Transverse colon (tissue), 3 donors: ENCODE results near the gene TOX4.

ENCODE experiments used
- POLR2A ChIP-seq: fragments of 450-650 bp; IDR thresholded peaks from one replicate; pipeline ENCODE4 v1.6.1; 2016; ENCODE audit warnings: antibody characterized with exemption, mild to moderate bottlenecking, moderate library complexity
- TF ChIP-seq, protein P1 (sequence below), 5 experiments: fragments of 200-600 bp in 3 of 5; fragments of 450-650 bp in 2 of 5; sonication (generic) in 3 of 5; IDR thresholded peaks; 1 replicate in 2 of 5; 2 replicates in 3 of 5; pipeline ENCODE4 v1.5.1; 2016 to 2017; ENCODE audit warnings: antibody characterized with exemption in 5 of 5, inconsistent platforms in 3 of 5, mild to moderate bottlenecking in 2 of 5, moderate library complexity in 1 of 5

DNA sequence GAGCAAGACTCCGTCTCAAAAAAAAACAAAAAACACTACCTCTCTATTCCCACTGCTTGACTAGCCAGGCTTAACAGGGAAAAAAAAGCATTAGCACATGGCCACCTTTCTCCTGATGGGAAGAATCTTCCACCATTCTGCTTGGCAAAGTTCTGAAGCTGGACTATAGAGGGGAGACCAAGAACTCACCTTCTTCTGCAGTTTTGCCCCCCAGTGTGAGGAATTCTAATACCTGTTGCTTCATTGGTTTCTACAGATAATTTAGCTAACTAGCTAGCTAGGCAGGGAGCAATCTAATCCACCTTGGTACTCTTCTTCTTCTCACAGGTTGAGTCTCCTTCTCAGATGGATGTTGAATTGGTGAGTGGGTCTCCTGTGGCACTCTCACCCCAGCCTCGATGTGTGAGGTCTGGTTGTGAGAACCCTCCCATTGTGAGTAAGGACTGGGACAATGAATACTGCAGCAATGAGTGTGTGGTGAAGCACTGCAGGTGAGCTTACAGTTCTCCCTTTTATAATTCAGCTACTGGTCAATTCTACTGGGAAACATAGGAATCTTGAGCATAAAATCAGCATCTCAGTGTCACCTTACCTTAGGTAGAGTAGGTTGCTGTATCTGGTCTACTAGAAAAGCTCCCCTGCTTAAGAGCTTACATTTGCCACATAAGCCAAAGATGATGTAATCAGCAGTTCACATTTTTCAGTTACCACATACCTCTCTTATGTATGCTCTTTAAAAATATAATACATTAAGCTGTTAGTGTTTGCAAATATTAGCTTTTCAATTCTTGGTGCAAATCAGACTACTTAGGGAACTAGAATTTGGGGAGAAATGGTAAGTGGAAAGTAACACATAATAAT, 18.1 kb downstream of the TOX4 start:
- TF ChIP-seq POLR2A = no peak
- TF ChIP-seq, protein P1, sequence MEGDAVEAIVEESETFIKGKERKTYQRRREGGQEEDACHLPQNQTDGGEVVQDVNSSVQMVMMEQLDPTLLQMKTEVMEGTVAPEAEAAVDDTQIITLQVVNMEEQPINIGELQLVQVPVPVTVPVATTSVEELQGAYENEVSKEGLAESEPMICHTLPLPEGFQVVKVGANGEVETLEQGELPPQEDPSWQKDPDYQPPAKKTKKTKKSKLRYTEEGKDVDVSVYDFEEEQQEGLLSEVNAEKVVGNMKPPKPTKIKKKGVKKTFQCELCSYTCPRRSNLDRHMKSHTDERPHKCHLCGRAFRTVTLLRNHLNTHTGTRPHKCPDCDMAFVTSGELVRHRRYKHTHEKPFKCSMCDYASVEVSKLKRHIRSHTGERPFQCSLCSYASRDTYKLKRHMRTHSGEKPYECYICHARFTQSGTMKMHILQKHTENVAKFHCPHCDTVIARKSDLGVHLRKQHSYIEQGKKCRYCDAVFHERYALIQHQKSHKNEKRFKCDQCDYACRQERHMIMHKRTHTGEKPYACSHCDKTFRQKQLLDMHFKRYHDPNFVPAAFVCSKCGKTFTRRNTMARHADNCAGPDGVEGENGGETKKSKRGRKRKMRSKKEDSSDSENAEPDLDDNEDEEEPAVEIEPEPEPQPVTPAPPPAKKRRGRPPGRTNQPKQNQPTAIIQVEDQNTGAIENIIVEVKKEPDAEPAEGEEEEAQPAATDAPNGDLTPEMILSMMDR (IDR thresholded peaks at IDR 0.05) = no peak
